Measurements from ENCODE around the gene TBC1D16. TPM values are rescaled to one million over a fixed set of nuclear protein-coding genes. Genes with fewer than 3 reads are reported as not detected.

TBC1D16 gene
- total RNA-seq, 1 donor, result 68.8 TPM

DNA sequence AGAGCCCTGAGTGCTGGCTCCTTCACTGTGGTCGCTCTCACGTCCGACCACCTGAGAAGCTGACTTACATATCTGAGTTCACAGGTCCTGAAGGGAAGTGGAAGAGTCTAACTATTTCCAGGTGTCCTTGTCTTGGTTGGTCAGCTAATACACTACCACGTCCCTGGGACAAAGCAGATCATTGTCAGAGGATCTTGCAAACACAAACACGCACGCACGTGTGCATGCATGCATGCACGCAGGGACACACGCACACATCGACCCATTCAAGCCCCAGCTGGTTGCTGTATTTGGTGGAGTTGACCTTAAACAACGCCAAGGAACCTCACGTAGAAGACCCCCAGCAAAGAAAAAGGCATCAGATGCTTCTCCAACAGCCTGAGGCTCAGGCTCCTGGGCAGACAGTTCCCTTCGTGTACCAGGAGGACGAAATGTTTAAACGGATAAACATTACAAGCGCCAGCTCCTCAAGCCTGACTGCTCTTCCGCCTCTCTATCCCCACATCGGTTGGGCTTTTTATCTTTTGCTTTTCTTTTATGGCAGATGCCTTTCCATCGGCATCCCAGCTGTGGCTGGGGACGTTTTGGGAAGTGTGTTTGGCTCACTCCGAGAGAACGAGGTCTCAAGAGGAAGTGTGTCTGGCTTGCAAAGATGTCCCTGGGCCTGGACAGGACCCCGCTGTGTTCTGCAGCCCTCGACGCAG, 95.8 kb downstream of the TBC1D16 start:
- no peak overlapping the region for H3K27ac ChIP-seq (ENCODE audit: low read depth, low read length)
- peaks cover 17% of the 10 kb centered on the region for H3K36me3 ChIP-seq (ENCODE audit: insufficient read depth, low read length)
- no peak overlapping the region for H3K4me2 ChIP-seq (ENCODE audit: insufficient read depth, low read length)
- H4K20me1 ChIP-seq (ENCODE audit: insufficient read depth, low read length), result peaks cover 5% of the 10 kb centered on the region
- TF ChIP-seq, protein P1, sequence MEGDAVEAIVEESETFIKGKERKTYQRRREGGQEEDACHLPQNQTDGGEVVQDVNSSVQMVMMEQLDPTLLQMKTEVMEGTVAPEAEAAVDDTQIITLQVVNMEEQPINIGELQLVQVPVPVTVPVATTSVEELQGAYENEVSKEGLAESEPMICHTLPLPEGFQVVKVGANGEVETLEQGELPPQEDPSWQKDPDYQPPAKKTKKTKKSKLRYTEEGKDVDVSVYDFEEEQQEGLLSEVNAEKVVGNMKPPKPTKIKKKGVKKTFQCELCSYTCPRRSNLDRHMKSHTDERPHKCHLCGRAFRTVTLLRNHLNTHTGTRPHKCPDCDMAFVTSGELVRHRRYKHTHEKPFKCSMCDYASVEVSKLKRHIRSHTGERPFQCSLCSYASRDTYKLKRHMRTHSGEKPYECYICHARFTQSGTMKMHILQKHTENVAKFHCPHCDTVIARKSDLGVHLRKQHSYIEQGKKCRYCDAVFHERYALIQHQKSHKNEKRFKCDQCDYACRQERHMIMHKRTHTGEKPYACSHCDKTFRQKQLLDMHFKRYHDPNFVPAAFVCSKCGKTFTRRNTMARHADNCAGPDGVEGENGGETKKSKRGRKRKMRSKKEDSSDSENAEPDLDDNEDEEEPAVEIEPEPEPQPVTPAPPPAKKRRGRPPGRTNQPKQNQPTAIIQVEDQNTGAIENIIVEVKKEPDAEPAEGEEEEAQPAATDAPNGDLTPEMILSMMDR (IDR thresholded peaks at IDR 0.05; ENCODE audit: extremely low read depth, low read depth, low read length), result no peak
- no peak overlapping the region for H3K4me3 ChIP-seq (ENCODE audit: insufficient read depth, low read length)
- peak; percentile 37 for DNase-seq (ENCODE audit: insufficient read length, low spot score, missing footprints)
- H3K4me1 ChIP-seq (ENCODE audit: insufficient read depth, low read length), result peaks cover 7% of the 10 kb centered on the region
- no peaks in the 10 kb centered on the region for H3K27me3 ChIP-seq (ENCODE audit: insufficient read depth, low read length)
- H3K9me3 ChIP-seq (ENCODE audit: low read depth, low read length), result no peaks in the 10 kb centered on the region
- H3K79me2 ChIP-seq (ENCODE audit: insufficient read depth, low read length), result no peaks in the 10 kb centered on the region
- H2AFZ ChIP-seq (ENCODE audit: low read length), result no peak overlapping the region

- no peak overlapping the region for H3K27ac ChIP-seq (ENCODE audit: low read depth, low read length)
- no peaks in the 10 kb centered on the region for H3K27me3 ChIP-seq (ENCODE audit: insufficient read depth, low read length)
- no peaks in the 10 kb centered on the region for H3K9me3 ChIP-seq (ENCODE audit: low read depth, low read length)
- H3K4me3 ChIP-seq (ENCODE audit: insufficient read depth, low read length), result no peak overlapping the region
- TF ChIP-seq, protein P1 (IDR thresholded peaks at IDR 0.05; ENCODE audit: extremely low read depth, low read depth, low read length), result no peak
- peaks cover 9% of the 10 kb centered on the region for H3K4me1 ChIP-seq (ENCODE audit: insufficient read depth, low read length)
- H3K79me2 ChIP-seq (ENCODE audit: insufficient read depth, low read length), result no peaks in the 10 kb centered on the region
- peaks cover 5% of the 10 kb centered on the region for H4K20me1 ChIP-seq (ENCODE audit: insufficient read depth, low read length)
- H3K4me2 ChIP-seq (ENCODE audit: insufficient read depth, low read length), result no peak overlapping the region
- no peak overlapping the region for H2AFZ ChIP-seq (ENCODE audit: low read length)
- peak; percentile 34 for DNase-seq (ENCODE audit: insufficient read length, low spot score, missing footprints)
- H3K36me3 ChIP-seq (ENCODE audit: insufficient read depth, low read length), result peaks cover 12% of the 10 kb centered on the region
Measured at GRCh38 chr17:79939094-79939435, 96.6 kb downstream of the TBC1D16 start.

DNA sequence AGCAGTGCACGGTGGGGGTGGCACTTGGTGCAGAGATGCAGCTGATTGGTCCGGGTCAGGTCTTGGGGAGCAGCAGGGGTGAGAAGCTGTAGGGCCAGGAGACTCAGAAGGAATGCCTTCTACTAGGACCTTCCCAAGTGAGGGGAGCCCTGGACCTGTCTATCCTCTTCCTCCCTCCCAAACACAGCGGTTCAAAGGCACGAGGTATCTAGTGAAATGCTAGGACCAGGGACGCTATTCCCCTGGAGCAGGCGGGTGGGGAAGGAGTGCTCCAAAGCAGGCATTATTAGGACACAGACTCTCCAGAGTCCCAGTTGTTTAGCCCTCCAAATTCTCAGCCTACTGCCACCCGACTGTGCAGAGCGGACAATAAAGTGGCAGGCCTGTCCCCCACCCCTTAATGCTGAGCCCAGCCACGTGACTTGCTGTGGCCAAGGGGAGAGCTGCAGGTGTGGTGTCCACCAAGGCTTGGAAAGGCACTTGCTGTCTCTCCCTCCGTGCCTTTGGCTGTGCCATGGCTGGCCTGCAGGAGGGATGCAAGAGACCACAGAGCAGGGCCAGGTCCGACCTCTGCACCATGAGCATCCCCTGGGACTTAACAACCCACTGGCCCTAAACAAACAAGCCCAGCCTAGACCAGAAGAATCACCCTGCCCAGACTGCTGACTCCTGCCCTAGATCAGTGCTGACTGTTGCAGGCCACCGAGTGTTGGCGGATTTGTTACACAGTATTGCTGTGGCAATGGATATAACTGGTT, 97.2 kb downstream of the TBC1D16 start:
- peak; percentile 83 for DNase-seq (ENCODE audit: insufficient read length, low spot score, missing footprints)
- H2AFZ ChIP-seq (ENCODE audit: low read length), result no peak overlapping the region
- H3K27ac ChIP-seq (ENCODE audit: low read depth, low read length), result no peak overlapping the region
- no peaks in the 10 kb centered on the region for H3K79me2 ChIP-seq (ENCODE audit: insufficient read depth, low read length)
- H3K4me2 ChIP-seq (ENCODE audit: insufficient read depth, low read length), result no peak overlapping the region
- TF ChIP-seq, protein P1 (IDR thresholded peaks at IDR 0.05; ENCODE audit: extremely low read depth, low read depth, low read length), result no peak
- H3K4me3 ChIP-seq (ENCODE audit: insufficient read depth, low read length), result no peak overlapping the region
- H3K36me3 ChIP-seq (ENCODE audit: insufficient read depth, low read length), result peaks cover 7% of the 10 kb centered on the region
- H4K20me1 ChIP-seq (ENCODE audit: insufficient read depth, low read length), result peaks cover 5% of the 10 kb centered on the region
- H3K9me3 ChIP-seq (ENCODE audit: low read depth, low read length), result no peaks in the 10 kb centered on the region
- H3K4me1 ChIP-seq (ENCODE audit: insufficient read depth, low read length), result peaks cover 14% of the 10 kb centered on the region
- H3K27me3 ChIP-seq (ENCODE audit: insufficient read depth, low read length), result no peaks in the 10 kb centered on the region
